Loucy (cell line): ENCODE measurements around the gene SOCS4.
"Not testable (repeated sequence)": the region's sequence is repeated elsewhere in the genome, so short reads cannot be mapped to it uniquely, and the experiment has no call there.

ENCODE experiments used
- H2AFZ ChIP-seq: fragments of 200-600 bp; sonication (generic); 2 replicates; pipeline ENCODE4 v1.6.0; 2016; ENCODE audit warnings: antibody characterized with exemption, mild to moderate bottlenecking, low read length, moderate library complexity
- H3F3A ChIP-seq: fragments of 200-600 bp; 2 replicates; pipeline ENCODE4 v1.6.0; 2016; ENCODE audit warnings: antibody characterized with exemption, low read depth, mild to moderate bottlenecking
- H3K27me3 ChIP-seq: fragments of 200-600 bp; sonication (generic); 2 replicates; pipeline ENCODE4 v1.6.1; 2014; ENCODE audit warnings: low read length, mild to moderate bottlenecking; ENCODE audit not compliant: insufficient read depth, poor library complexity, severe bottlenecking
- H3K36me3 ChIP-seq: fragments of 200-600 bp; sonication (generic); 2 replicates; pipeline ENCODE4 v1.6.1; 2016; ENCODE audit warnings: low read length; ENCODE audit not compliant: insufficient read depth
- H3K4me1 ChIP-seq: fragments of 200-600 bp; sonication (generic); 2 replicates; pipeline ENCODE4 v1.5.1; 2014; ENCODE audit warnings: low read length, mild to moderate bottlenecking; ENCODE audit not compliant: insufficient read depth, poor library complexity, severe bottlenecking
- H3K4me2 ChIP-seq: fragments of 200-600 bp; sonication (generic); 2 replicates; pipeline ENCODE4 v1.6.0; 2014; ENCODE audit warnings: antibody characterized with exemption, low read length, low read depth, mild to moderate bottlenecking; ENCODE audit not compliant: poor library complexity, severe bottlenecking
- H3K4me3 ChIP-seq: fragments of 200-600 bp; sonication (generic); 2 replicates; pipeline ENCODE4 v1.5.1; 2014; ENCODE audit warnings: low read length, mild to moderate bottlenecking, mixed read lengths; ENCODE audit not compliant: poor library complexity, severe bottlenecking
- H3K79me2 ChIP-seq: fragments of 200-600 bp; sonication (generic); 2 replicates; pipeline ENCODE4 v1.6.1; 2014; ENCODE audit warnings: low read length; ENCODE audit not compliant: insufficient read depth
- H3K9ac ChIP-seq: fragments of 200-600 bp; sonication (generic); 2 replicates; pipeline ENCODE4 v1.6.0; 2014; ENCODE audit warnings: mild to moderate bottlenecking, low read depth, low read length, moderate library complexity; ENCODE audit not compliant: poor library complexity, severe bottlenecking
- H3K9me2 ChIP-seq: fragments of 200-600 bp; sonication (generic); replicated peaks from 2 replicates; pipeline ENCODE4 v1.6.1; 2016; ENCODE audit warnings: low read depth, low read length, mixed read lengths
- H3K9me3 ChIP-seq: fragments of 200-600 bp; sonication (generic); 2 replicates; pipeline ENCODE4 v1.6.1; 2014; ENCODE audit warnings: mild to moderate bottlenecking, antibody characterized with exemption, low read length, low read depth; ENCODE audit not compliant: insufficient read depth
- H4K20me1 ChIP-seq: fragments of 200-600 bp; sonication (generic); 2 replicates; pipeline ENCODE4 v1.6.0; 2014; ENCODE audit warnings: antibody characterized with exemption, low read length, mild to moderate bottlenecking; ENCODE audit not compliant: insufficient read depth, poor library complexity, severe bottlenecking
- EZH2phosphoT487 ChIP-seq: fragments of 200-600 bp; IDR thresholded peaks from 2 replicates; pipeline ENCODE4 v1.6.1; 2018; ENCODE audit warnings: antibody characterized with exemption, mild to moderate bottlenecking, moderate library complexity, borderline replicate concordance
- TF ChIP-seq, protein P1 (sequence below): fragments of 200-600 bp; sonication (generic); conservative IDR thresholded peaks from 2 replicates; pipeline ENCODE4 v1.5.1; 2014; ENCODE audit warnings: mild to moderate bottlenecking, antibody characterized with exemption, low read length

Gene SOCS4

DNA sequence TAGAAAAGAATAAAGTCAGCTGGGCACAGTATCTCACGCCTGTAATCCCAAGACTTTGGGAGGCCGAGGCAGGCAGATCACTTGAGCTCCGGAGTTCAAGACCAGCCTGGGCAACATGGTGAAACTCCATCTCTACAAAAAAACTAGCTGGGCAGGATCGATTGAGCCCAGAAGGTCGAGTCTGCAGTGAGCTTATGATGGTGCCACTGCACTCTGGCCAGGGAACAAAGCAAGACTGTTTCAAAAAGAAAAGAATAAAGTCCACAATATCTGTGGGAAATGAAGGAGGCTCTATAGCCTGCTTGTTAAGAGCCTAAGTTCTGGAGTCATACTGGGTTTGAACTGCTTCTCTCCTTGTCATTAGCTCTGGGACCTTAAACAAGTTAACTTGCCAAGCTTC lies 32.3 kb downstream of the SOCS4 start:
- TF ChIP-seq EZH2phosphoT487 = no peak
- TF ChIP-seq, protein P1, sequence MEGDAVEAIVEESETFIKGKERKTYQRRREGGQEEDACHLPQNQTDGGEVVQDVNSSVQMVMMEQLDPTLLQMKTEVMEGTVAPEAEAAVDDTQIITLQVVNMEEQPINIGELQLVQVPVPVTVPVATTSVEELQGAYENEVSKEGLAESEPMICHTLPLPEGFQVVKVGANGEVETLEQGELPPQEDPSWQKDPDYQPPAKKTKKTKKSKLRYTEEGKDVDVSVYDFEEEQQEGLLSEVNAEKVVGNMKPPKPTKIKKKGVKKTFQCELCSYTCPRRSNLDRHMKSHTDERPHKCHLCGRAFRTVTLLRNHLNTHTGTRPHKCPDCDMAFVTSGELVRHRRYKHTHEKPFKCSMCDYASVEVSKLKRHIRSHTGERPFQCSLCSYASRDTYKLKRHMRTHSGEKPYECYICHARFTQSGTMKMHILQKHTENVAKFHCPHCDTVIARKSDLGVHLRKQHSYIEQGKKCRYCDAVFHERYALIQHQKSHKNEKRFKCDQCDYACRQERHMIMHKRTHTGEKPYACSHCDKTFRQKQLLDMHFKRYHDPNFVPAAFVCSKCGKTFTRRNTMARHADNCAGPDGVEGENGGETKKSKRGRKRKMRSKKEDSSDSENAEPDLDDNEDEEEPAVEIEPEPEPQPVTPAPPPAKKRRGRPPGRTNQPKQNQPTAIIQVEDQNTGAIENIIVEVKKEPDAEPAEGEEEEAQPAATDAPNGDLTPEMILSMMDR = no peak
- peaks cover 56% of the 10 kb centered on the region for H4K20me1 ChIP-seq
- H3K9ac ChIP-seq = no peak overlapping the region

DNA sequence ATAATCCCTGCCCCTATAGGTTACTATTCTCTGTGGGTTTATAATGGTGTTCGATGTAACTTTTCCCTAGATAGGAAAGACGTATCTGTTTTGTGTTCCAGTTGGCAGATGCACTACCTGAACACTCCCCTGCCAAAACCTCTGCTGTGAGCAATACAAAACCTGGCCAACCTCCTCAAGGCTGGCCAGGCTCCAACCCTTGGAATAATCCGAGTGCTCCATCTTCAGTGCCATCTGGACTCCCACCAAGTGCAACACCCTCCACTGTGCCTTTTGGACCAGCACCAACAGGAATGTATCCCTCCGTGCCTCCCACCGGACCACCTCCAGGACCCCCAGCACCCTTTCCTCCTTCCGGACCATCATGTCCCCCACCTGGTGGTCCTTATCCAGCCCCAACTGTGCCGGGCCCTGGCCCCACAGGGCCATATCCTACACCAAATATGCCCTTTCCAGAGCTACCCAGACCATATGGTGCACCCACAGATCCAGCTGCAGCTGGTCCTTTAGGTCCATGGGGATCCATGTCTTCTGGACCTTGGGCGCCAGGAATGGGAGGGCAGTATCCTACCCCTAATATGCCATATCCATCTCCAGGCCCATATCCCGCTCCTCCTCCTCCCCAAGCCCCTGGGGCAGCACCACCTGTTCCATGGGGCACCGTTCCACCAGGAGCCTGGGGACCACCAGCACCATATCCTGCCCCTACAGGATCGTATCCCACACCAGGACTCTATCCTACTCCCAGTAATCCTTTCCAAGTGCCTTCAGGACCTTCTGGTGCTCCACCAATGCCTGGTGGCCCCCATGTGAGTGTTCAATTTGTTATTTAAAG lies 35.7 kb downstream of the SOCS4 start:
- Histone ChIP-seq H3K4me3 (no peak overlapping the region), H3K9me3 (no peaks in the 10 kb centered on the region), H3K36me3 (peaks cover 44% of the 10 kb centered on the region; the same call in 1 of the 2 replicates), H4K20me1 (peaks cover 27% of the 10 kb centered on the region), H3K9me2 (no peaks in the 10 kb centered on the region), H3K4me2 (no peak overlapping the region), H2AFZ (no peak overlapping the region), H3K27me3 (no peaks in the 10 kb centered on the region), H3K79me2 (peaks cover 48% of the 10 kb centered on the region), H3K9ac (no peak overlapping the region), H3F3A (no peaks in the 10 kb centered on the region), H3K4me1 (no peaks in the 10 kb centered on the region)
- TF ChIP-seq EZH2phosphoT487 = no peak
- TF ChIP-seq, protein P1 = no peak

More for the DNA sequence above, 32.3 kb downstream of the SOCS4 start:
- Histone ChIP-seq H2AFZ (no peak overlapping the region), H3K4me2 (no peak overlapping the region), H3K9me2 (no peaks in the 10 kb centered on the region), H3K36me3 (peaks cover 29% of the 10 kb centered on the region; the same call in 1 of the 2 replicates), H3F3A (no peaks in the 10 kb centered on the region), H3K4me1 (peaks cover 10% of the 10 kb centered on the region), H3K27me3 (no peaks in the 10 kb centered on the region), H3K79me2 (peaks cover 82% of the 10 kb centered on the region), H3K4me3 (no peak overlapping the region), H3K9me3 (no peaks in the 10 kb centered on the region)

DNA sequence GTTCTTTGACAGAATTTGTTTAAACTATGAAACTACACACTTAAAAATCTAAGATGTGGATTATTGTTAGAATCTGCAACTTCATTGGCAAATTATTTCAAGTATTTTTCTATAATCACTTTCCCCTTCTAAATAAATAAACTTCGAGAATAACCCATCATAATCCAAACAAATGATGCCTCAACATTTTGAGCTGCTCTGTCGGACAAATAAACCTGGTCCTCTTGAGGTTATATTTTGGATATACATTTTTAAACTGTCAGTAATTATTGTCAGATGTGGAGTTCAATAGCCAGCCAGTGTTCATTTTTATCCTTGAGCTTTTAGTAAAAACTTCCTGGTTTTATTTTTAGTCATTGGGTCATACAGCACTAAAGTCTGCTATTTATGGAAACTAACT lies 37.9 kb downstream of the SOCS4 start:
- not testable (repeated sequence) for H3K9me3 ChIP-seq, H2AFZ ChIP-seq, H3K4me3 ChIP-seq, H3K27me3 ChIP-seq, H3K9ac ChIP-seq, H3K9me2 ChIP-seq, H3K4me2 ChIP-seq, H3F3A ChIP-seq, H3K4me1 ChIP-seq
- H3K79me2 ChIP-seq = peaks cover 28% of the 10 kb centered on the region
- peaks cover 44% of the 10 kb centered on the region; the same call in 1 of the 2 replicates for H3K36me3 ChIP-seq
- H4K20me1 ChIP-seq = peaks cover 18% of the 10 kb centered on the region
